ENCODE data around the gene TPST2.
A peak's percentile ranks its signal among the peaks of the same experiment; 100 is the strongest.

The TPST2 gene

GRCh38 chr22:26553056-26553752, 36.7 kb downstream of the TPST2 start:
- DNase-seq = peak; percentile 18

- DNase-seq = no peak
Observed at GRCh38 chr22:26552466-26552865, 37.5 kb downstream of the TPST2 start.

- DNase-seq = no peak
Observed at GRCh38 chr22:26551568-26551967, 38.4 kb downstream of the TPST2 start.

- DNase-seq = no peak
Observed at GRCh38 chr22:26550498-26551033, 39.4 kb downstream of the TPST2 start.

GRCh38 chr22:26549902-26550497, 39.9 kb downstream of the TPST2 start:
- no peak for DNase-seq

- DNase-seq = no peak
Observed at GRCh38 chr22:26548984-26549383, 40.9 kb downstream of the TPST2 start.

GRCh38 chr22:26548303-26548702, 41.6 kb downstream of the TPST2 start:
- DNase-seq = no peak

- DNase-seq = no peak
Observed at GRCh38 chr22:26547837-26548236, 42.1 kb downstream of the TPST2 start.

GRCh38 chr22:26547426-26547825, 42.5 kb downstream of the TPST2 start:
- no peak for DNase-seq

- no peak for DNase-seq
Observed at GRCh38 chr22:26546282-26546681, 43.6 kb downstream of the TPST2 start.

GRCh38 chr22:26545827-26546226, 44.1 kb downstream of the TPST2 start:
- DNase-seq = no peak

- no peak for DNase-seq
Observed at GRCh38 chr22:26545385-26545784, 44.5 kb downstream of the TPST2 start.

- DNase-seq = no peak
Observed at GRCh38 chr22:26544489-26544888, 45.4 kb downstream of the TPST2 start.

GRCh38 chr22:26542831-26543230, 47.1 kb downstream of the TPST2 start:
- DNase-seq = peak; percentile 25

GRCh38 chr22:26541167-26541819, 48.6 kb downstream of the TPST2 start:
- DNase-seq = no peak

- no peak for DNase-seq
Observed at GRCh38 chr22:26540119-26540518, 49.8 kb downstream of the TPST2 start.

- DNase-seq = no peak
Observed at GRCh38 chr22:26536762-26537134, 53.2 kb downstream of the TPST2 start.

GRCh38 chr22:26536056-26536761, 53.7 kb downstream of the TPST2 start:
- DNase-seq = no peak

GRCh38 chr22:26535603-26535908, 54.4 kb downstream of the TPST2 start:
- DNase-seq = no peak

- DNase-seq = no peak
Observed at GRCh38 chr22:26534874-26535602, 54.9 kb downstream of the TPST2 start.

GRCh38 chr22:26534171-26534855, 55.6 kb downstream of the TPST2 start:
- DNase-seq = no peak

GRCh38 chr22:26529345-26529744, 60.6 kb downstream of the TPST2 start:
- DNase-seq = no peak

Measured in OCI-M1 (cell line).